Neural cell (in vitro differentiated cells): ENCODE data around the gene DNAH6. TPM values are rescaled to one million over a fixed set of nuclear protein-coding genes. Genes with fewer than 3 reads are reported as not detected.

ENCODE experiments used
- H2AFZ ChIP-seq: fragments of 200-600, 300-800 bp; sonication (generic), shearing (Covaris generic); 2 replicates; pipeline ENCODE4 v1.6.0; 2014; ENCODE audit warnings: low read depth, mild to moderate bottlenecking, antibody characterized with exemption, low read length, moderate library complexity
- H3F3A ChIP-seq: fragments of 200-600 bp; shearing (Covaris generic); 2 replicates; pipeline ENCODE4 v1.6.1; 2016; ENCODE audit warnings: mild to moderate bottlenecking, moderate library complexity, mixed read lengths, antibody characterized with exemption, low read length; ENCODE audit not compliant: insufficient read depth, poor library complexity, severe bottlenecking
- H3K27ac ChIP-seq: fragments of 200-600, 300-800 bp; sonication (generic), shearing (Covaris generic); 2 replicates; pipeline ENCODE4 v1.5.1; 2014; ENCODE audit warnings: mild to moderate bottlenecking, low read length, moderate library complexity
- H3K27me3 ChIP-seq: fragments of 300-800, 200-600 bp; sonication (generic), shearing (Covaris generic); 2 replicates; pipeline ENCODE4 v1.6.0; 2014; ENCODE audit warnings: mild to moderate bottlenecking, low read depth, low read length, moderate library complexity; ENCODE audit not compliant: insufficient read depth
- H3K36me3 ChIP-seq: fragments of 300-800, 200-600 bp; sonication (generic), shearing (Covaris generic); 2 replicates; pipeline ENCODE4 v1.5.1; 2014; ENCODE audit warnings: mild to moderate bottlenecking, antibody characterized with exemption, low read length, moderate library complexity; ENCODE audit not compliant: insufficient read depth
- H3K4me2 ChIP-seq: fragments of 300-800, 200-600 bp; sonication (generic), shearing (Covaris generic); 2 replicates; pipeline ENCODE4 v1.6.0; 2014; ENCODE audit warnings: mild to moderate bottlenecking, low read length
- H3K4me3 ChIP-seq: fragments of 300-800, 200-600 bp; sonication (generic), shearing (Covaris generic); 2 replicates; pipeline ENCODE4 v1.5.1; 2014; ENCODE audit warnings: mild to moderate bottlenecking, low read length, moderate library complexity
- H3K79me2 ChIP-seq: fragments of 200-600 bp; shearing (Covaris generic); replicated peaks from 2 replicates; pipeline ENCODE4 v1.6.0; 2014; ENCODE audit warnings: mild to moderate bottlenecking, low read length, moderate library complexity; ENCODE audit not compliant: insufficient read depth
- H3K9ac ChIP-seq: fragments of 300-800, 200-600 bp; sonication (generic), shearing (Covaris generic); 2 replicates; pipeline ENCODE4 v1.6.1; 2016; ENCODE audit warnings: mild to moderate bottlenecking, low read length, mixed read lengths
- H3K9me2 ChIP-seq: fragments of 200-600 bp; shearing (Covaris generic); 2 replicates; pipeline ENCODE4 v1.6.1; 2016; ENCODE audit warnings: mild to moderate bottlenecking, low read length, mixed read lengths; ENCODE audit not compliant: insufficient read depth
- H3K9me3 ChIP-seq: fragments of 200-600, 300-800 bp; sonication (generic), shearing (Covaris generic); 2 replicates; pipeline ENCODE4 v1.6.1; 2016; ENCODE audit warnings: mild to moderate bottlenecking, mixed run types, low read length, moderate library complexity, mixed read lengths
- H4K20me1 ChIP-seq: fragments of 200-600 bp; shearing (Covaris generic); 2 replicates; pipeline ENCODE4 v1.6.1; 2016; ENCODE audit warnings: mild to moderate bottlenecking, mixed run types; ENCODE audit not compliant: insufficient read depth
- CTCF ChIP-seq: fragments of 450-650 bp; IDR thresholded peaks from 2 replicates; pipeline ENCODE4 v1.5.1; 2014; ENCODE audit warnings: antibody characterized with exemption, mild to moderate bottlenecking, moderate library complexity; ENCODE audit not compliant: poor library complexity, severe bottlenecking
- EP300 ChIP-seq: fragments of 450-650 bp; conservative IDR thresholded peaks from 2 replicates; pipeline ENCODE4 v1.6.1; 2014; ENCODE audit warnings: antibody characterized with exemption, mild to moderate bottlenecking, moderate library complexity; ENCODE audit not compliant: poor library complexity, severe bottlenecking
- EZH2 ChIP-seq: fragments of 200-600, 300-800 bp; shearing (Covaris generic), sonication (generic); IDR thresholded peaks from 2 replicates; pipeline ENCODE4 v1.6.1; 2014; ENCODE audit warnings: antibody characterized with exemption, low read length, borderline replicate concordance, mild to moderate bottlenecking; ENCODE audit not compliant: insufficient read depth, poor library complexity, severe bottlenecking
- MXI1 ChIP-seq: fragments of 450-650 bp; conservative IDR thresholded peaks from 2 replicates; pipeline ENCODE4 v1.6.1; 2014; ENCODE audit warnings: antibody characterized with exemption, mild to moderate bottlenecking; ENCODE audit not compliant: poor library complexity, severe bottlenecking
- POLR2AphosphoS5 ChIP-seq: IDR thresholded peaks from 2 replicates; pipeline ENCODE4 v1.6.1; 2012
- RAD21 ChIP-seq: fragments of 450-650 bp; conservative IDR thresholded peaks from 2 replicates; pipeline ENCODE4 v1.6.1; 2014; ENCODE audit warnings: antibody characterized with exemption, mild to moderate bottlenecking, moderate library complexity
- REST ChIP-seq: IDR thresholded peaks from 2 replicates; pipeline ENCODE4 v1.6.1; 2012; ENCODE audit warnings: borderline replicate concordance
- SMC3 ChIP-seq: fragments of 450-650 bp; conservative IDR thresholded peaks from 2 replicates; pipeline ENCODE4 v1.6.1; 2014; ENCODE audit warnings: antibody characterized with exemption, mild to moderate bottlenecking, moderate library complexity; ENCODE audit not compliant: poor library complexity
- TAF1 ChIP-seq: IDR thresholded peaks from 2 replicates; pipeline ENCODE4 v1.6.1; 2012; ENCODE audit warnings: low read depth
- polyA plus RNA-seq: library from polyadenylated mRNA; depleted of rRNA; stranded (reverse); fragments of >200 nt; gene quantifications from 2 replicates; pipeline ENCODE4 v1.2.3, GENCODE V29; 2014

Gene DNAH6
- polyA plus RNA-seq, 1 donor from 2014 or later = 2.1 TPM

- H2AFZ ChIP-seq = no peak overlapping the region
- no peak overlapping the region for H3K4me2 ChIP-seq
- no peaks in the 10 kb centered on the region for H3K36me3 ChIP-seq
- no peaks in the 10 kb centered on the region for H4K20me1 ChIP-seq
- no peaks in the 10 kb centered on the region for H3K27me3 ChIP-seq
- no peaks in the 10 kb centered on the region for H3K9me3 ChIP-seq
- no peaks in the 10 kb centered on the region for H3F3A ChIP-seq
- no peak overlapping the region for H3K27ac ChIP-seq
- H3K79me2 ChIP-seq = no peaks in the 10 kb centered on the region
- no peak overlapping the region for H3K9ac ChIP-seq
- TF ChIP-seq MXI1 = no peak
- no peak for TF ChIP-seq TAF1
- no peak for TF ChIP-seq CTCF
- TF ChIP-seq RAD21 = no peak
- no peak for TF ChIP-seq SMC3
- no peak for TF ChIP-seq POLR2AphosphoS5
- H3K9me2 ChIP-seq = no peaks in the 10 kb centered on the region
- no peak overlapping the region for H3K4me3 ChIP-seq
Measured at GRCh38 chr2:84782717-84783442, 266.6 kb downstream of the DNAH6 start.

- H3F3A ChIP-seq = no peaks in the 10 kb centered on the region
- no peaks in the 10 kb centered on the region for H3K9me2 ChIP-seq
- H3K9ac ChIP-seq = no peak overlapping the region
- H4K20me1 ChIP-seq = no peaks in the 10 kb centered on the region
- no peaks in the 10 kb centered on the region for H3K79me2 ChIP-seq
- H3K4me2 ChIP-seq = no peak overlapping the region
- no peak overlapping the region for H3K4me3 ChIP-seq
- TF ChIP-seq SMC3 (no peak), CTCF (no peak)
- no peak overlapping the region for H3K27ac ChIP-seq
- H3K36me3 ChIP-seq = no peaks in the 10 kb centered on the region
- H3K27me3 ChIP-seq = no peaks in the 10 kb centered on the region
- no peak overlapping the region for H2AFZ ChIP-seq
- H3K9me3 ChIP-seq = no peaks in the 10 kb centered on the region
Measured at GRCh38 chr2:84785950-84786349, 269.7 kb downstream of the DNAH6 start.

GRCh38 chr2:84786601-84787000 lies 270.3 kb downstream of the DNAH6 start:
- no peak for TF ChIP-seq SMC3
- no peak for TF ChIP-seq TAF1
- no peak for TF ChIP-seq POLR2AphosphoS5
- TF ChIP-seq EP300 = no peak
- no peak for TF ChIP-seq RAD21
- TF ChIP-seq CTCF = no peak
- no peak for TF ChIP-seq EZH2
- TF ChIP-seq MXI1 = no peak
- no peak for TF ChIP-seq REST
- Histone ChIP-seq H3K9me3 (no peaks in the 10 kb centered on the region), H3K79me2 (no peaks in the 10 kb centered on the region), H3K36me3 (no peaks in the 10 kb centered on the region), H3K4me3 (no peak overlapping the region), H3K27me3 (no peaks in the 10 kb centered on the region), H4K20me1 (no peaks in the 10 kb centered on the region), H3K4me2 (no peak overlapping the region), H3K27ac (no peak overlapping the region), H3K9me2 (no peaks in the 10 kb centered on the region), H3K9ac (no peak overlapping the region), H3F3A (no peaks in the 10 kb centered on the region), H2AFZ (no peak overlapping the region)
